Fibroblast of peridontal ligament (primary cell): ENCODE measurements around the gene MYO18A.
"Not testable (repeated sequence)": the region's sequence is repeated elsewhere in the genome, so short reads cannot be mapped to it uniquely, and the experiment has no call there.

Source experiments
- DNase-seq: peaks from one replicate; pipeline ENCODE4 v3.0.0-alpha.2; 2010; ENCODE audit errors: extremely low read depth

Gene MYO18A

DNA sequence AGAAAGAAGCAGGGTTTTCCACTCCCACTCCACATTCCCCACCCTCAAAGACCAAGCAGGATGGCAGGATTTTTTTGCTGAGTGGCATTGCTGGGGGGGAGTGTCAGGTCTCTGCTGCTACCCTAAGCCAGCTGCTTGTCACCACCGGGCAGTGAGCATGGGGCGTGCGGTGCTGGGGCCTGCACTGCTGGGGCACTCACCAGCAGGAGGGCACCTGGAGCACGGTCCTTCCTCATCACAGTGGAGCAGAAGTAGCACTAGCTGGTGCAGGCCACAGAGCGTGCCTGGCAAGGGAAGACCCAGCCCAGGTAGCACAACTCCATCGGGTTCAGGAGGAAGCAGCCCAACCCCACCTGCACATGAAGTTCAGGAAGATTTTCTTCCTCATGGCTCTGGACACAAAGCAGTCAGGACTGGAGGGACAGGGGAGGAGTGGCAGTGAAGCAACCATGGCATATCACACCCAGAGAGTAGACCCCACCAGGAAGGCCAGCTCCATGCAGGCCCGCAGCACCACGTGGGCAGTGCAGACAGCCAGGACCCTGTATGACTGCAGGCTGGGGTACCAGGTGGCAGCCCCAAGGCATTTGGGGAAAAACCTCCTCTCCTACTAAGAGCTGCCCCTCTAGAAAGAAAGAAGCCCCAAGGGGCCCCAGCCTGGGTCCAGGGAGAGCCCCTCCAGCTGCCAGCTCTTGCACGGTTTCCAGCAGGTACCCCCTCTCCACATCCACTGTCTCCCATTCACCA, 16.7 kb upstream of the MYO18A start:
- no peak for DNase-seq

DNA sequence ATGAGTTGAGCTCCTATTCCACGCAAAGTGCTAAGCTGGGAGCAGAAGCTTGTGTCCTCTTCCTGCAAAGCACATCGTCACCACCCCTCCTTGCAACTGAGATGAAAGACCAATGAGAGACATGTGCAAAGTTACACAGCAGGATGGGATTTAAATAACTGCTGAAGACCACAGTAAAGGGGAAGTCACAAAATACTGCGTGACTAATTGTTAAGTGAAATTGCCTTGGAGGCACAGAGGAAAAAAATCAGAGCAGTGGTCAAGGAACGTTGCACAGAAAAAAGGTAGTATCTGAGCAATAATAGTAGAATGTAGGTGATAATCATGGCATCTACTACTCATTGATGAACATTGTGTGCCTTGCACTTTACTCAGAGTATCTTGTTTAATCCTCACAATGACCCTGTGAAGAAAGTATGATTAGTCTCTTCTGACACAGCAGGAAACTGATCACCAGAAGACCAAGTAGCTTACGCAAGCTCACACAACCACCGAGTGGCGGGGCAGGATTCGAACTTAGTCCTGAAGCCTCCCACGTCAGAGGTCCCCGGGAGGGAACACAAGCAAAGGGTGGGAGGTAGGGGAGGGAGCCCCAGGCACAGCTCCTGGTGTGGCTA, 15.4 kb upstream of the MYO18A start:
- no peak for DNase-seq

DNA sequence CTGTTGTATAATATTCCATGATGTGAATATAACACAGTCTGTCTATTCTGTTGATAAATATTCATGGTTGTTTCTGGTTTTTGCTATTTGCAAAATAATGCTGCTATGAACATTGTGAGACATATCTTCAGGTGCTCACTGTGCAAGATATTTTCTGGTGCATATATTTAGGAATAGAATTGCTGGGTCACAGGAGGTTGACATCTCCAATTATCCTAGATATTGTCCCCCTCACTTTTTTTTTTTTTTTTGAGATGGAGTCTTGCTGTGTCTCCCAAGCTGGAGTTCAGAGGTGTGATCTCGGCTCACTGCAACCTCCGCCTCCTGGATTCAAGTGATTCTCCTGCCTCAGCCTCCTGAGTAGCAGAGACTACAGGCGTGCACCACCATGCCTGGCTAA, 14.5 kb upstream of the MYO18A start:
- no peak for DNase-seq

DNA sequence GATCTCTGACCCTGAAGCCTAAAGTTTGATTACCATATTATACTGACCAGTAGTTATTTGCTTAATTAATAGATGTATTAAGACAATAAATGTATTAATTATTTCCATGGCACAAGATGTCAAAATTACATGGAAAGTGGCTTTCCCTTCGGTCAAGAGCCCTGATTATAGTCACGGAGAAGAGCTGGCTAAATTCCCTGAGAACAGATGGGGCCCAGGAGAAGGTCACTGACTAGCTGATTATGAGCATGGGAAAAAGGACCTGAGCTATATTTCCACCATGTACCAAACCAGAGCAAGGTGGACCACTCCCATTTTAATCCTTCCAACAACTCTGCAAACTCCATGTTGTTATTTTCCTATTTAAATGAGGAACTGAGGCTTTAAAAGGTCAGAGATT, 12.9 kb upstream of the MYO18A start:
- DNase-seq: no peak

DNA sequence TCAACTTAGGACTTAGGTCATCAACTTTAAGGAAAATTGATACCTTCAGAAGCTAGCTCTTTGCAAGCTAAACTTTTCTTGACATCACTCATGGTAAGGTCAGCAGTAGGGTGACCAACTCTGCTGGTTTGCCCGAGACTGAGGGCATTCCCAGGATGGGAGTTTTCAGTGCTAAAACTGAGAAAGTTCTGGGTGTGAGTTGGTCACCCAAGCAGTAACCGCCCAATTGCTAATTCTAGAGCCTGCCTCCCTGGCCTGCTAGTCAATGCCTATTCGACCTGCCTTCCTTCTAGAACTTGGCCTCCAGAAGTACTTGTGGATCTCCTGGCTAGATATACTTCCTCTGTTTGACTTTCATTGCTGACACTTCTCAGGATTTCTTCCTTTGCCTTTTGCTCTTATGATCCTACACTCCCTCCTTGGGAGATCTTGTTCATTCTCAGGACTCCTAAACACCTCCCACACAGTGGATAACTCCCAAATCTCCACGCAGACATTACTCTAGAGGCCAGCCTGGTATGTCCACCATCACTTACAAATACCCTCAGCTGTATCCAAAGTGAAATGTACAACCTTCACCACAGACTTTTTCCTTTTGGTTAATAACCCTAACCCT, 10.5 kb upstream of the MYO18A start:
- no peak for DNase-seq

DNA sequence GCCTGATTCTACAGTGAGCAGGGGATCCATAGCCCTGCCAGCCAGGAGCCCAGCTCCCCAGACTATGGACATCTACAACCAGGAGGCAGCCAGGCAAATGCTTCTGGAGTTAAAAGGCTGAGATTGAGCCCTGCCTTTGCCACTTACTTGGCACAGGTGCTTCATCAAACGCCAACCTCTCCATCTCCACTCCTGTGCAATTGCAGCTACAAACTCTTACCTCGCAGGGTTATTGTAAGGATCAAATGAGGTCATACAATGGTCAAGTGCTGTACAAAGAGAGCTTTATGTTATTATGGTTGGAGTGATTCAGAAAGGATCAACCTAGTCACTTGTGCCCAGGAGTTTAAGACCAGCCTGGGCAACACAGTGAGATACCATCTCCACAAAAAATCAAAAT, 9.8 kb upstream of the MYO18A start:
- no peak for DNase-seq

DNA sequence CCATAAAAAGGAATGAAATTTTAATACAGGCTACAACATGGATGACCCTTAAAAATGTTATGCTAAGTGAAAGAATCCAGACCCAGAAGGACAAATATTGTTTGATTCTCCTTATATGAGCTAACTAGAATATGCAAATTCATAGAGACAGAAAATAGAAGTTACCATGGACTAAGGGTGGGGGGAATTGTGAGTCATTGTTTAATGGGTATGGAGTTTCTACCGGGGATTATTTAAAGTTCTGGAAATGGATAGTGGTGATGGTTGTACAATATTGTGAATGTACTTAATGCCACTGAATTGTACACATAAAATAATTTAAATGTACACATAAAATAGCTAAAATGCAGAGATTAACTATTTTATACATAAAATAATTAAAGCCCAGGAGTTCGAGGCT, 9.2 kb upstream of the MYO18A start:
- no peak for DNase-seq

DNA sequence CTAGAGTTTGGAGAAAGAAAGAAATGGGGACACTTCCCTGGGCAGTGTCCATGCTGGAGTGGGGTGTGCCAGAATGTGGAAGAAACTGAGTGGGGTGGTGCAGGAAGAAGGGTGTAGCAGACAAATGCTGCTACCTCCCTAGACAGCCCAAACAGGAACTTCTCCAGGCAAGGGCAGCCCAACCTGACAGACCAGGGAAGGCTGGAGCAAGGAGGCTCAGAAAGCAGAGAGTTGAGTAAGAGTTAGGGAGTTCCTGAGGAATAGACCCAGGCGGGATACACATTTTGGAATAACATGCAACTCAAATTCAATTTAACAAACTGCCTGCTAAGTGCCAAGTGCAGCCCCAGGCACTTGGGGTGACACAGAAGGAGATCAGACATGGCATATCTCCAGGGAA, 1.0 kb upstream of the MYO18A start:
- DNase-seq: no peak

DNA sequence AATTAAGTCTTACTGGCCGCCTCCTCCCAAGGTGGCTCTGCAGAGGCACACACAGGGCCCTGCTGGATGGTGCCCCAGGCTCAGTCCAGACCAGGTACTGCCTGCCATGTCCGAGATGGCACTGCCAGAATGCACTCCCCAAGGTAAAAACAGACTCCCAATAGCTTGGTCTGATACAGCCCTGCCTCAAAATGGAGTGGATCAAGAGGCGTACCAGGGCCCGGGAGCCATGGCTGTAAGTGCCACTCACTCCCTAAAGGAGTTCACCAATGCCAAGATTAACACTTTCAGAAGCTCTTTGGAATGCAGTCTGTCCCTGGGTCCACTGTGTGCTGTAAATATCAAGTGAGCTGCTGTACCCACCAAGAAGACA, 576 bp upstream of the MYO18A start:
- no peak for DNase-seq

DNA sequence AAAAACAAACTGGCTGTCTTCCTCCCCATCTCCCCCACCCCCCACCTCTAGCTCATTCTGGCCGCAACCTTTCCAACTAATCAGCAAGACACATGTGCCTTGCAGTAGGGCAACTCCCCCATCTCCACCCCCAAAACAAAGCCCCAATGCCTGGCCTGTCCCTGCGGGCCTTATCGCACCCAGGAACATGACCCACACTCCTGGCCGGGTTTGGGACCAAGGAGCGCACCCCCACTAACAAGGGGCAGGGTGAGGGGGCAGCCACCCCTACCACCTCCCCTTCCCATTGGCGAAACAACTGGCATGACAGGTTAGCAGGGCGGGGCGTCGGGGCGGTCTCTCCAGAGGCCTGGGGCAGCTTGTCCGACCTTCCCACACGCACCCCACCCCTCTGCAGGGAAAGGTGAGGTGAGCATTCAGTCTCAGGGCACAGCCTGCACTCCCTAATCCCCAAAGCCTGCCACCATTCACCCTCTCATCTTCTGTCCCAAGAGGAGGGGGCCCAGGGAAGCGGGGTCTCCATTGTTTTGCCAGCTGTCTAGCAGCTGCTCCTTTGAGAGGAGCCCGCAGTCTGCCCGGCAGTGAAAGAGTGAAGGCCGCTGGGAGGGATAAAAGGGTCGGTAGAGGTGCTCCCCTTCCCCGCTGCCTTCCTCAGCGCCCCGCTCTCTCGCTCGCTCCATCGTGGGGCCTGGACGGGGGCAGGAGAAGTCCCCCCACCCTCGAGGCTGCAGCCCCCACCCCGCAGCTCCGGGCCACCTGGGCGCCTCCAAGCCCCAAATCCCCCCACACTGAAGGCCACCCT, 765 bp downstream of the MYO18A start:
- DNase-seq: no peak

DNA sequence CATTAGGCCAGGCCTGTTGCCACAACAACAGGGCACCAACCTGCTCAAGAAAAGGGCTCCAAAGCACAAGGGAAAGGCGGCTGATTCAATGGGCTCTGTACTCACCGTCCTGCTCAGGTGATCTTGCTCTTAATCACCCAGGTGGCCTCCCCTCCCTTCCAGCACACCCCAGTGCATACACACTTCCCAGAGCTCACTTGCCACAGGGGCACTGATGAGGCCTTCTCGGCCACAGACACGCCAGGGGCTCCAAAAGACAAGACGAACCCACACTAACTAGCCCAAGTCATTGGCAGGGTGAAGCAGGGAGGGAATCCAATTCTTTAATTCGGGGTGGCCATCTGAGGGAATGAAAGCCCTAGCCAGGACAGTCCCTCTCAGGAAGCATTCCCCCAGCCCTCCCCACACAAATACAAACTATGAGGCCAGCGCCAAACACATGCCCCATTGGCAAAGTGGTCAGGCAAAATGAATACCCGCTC, 1.4 kb downstream of the MYO18A start:
- no peak for DNase-seq

DNA sequence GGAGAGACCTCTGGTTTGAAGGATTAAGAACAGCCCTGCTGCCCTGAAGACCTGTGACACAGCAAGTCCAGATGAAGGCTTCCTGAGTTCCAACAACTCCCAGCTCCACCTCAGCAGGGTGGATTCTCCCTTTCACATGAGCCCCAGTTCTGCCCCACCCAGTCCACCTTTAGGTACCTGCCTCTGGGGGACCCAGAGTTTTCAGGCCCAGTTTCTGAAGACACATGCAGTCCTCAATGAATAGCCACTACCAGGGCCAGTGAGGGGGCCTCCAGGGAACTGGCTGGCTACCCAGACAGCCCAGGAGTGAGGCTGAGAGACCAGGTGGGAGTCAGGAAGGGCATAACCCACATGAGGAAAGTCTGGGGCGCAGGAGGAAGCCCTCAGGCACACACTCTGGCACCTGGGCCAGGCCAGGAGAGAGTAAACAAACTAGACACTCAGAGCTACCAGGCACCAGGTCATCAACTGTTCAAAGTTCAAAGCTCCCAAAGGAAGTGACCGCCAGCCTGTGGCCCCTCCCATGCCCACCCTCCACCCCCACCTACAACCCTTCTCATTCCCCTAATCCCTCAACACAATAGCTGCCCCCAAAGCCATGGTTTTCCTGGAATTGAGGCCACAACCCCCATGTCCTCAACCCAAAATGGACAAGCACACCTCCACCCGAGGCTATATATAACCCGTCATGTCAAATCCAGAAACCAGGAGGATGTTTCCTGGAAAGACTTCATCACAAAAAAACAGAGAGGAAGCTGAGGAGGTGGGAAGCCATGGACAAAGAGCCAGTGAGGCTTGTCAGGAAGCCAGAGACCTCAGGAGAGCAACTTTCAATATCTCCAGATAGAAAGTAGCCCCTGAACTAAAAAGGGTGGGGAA, 2.1 kb downstream of the MYO18A start:
- DNase-seq: no peak

DNA sequence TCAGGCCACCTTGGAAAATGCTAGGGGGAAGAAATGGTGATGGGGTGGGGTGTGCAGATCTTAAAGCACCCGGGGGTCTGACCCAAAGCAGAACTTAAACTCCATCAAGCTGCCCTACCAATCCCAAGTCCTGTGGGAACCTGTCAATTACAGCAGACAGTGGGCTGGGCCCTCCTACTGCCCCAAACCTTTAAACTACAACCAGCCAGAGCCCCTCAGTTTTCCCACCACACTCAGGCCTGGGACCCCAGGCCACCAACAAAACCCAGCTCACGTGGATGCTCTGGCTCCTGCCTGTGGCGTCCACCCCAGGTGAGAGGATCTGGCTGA, 2.7 kb downstream of the MYO18A start:
- no peak for DNase-seq

DNA sequence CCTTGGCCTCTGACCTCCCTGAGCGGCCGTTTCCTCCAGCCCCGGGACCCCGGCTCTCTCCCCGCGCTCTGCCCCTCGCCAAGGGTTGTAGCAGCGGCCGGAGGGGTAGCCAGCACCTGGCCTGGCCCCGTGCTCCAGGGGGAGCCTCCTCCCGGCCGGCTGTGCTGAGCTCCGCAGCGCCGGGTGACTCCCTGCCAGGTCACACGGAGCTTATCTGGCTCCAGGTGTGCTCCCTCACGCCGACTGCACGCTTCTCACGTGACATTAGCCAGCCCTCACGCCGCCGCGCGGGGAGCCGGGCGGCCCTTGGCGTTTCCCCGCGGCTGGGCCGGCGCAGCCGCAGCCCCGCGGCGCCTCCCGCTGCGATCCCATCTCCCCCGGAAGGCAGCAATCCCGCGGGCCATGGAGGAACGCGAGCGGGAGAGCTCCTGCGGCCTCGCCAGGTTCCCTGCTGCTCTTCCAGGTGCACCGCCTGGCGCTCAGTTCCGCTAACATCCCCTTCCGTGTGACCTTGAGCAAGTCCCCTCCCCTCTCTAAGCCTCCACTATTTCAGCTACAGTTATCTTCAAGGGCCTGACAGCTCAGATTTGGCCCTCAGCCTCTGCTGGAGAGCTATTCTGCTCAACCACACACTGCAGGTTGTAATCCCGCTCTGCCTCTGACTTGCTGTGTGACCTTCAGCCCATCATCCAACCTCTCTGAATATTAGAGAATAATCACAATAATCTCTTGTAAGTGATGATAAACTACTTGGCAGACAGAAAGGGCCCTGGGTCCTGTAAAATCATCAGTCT, 3.4 kb downstream of the MYO18A start:
- peak; percentile 17 for DNase-seq

DNA sequence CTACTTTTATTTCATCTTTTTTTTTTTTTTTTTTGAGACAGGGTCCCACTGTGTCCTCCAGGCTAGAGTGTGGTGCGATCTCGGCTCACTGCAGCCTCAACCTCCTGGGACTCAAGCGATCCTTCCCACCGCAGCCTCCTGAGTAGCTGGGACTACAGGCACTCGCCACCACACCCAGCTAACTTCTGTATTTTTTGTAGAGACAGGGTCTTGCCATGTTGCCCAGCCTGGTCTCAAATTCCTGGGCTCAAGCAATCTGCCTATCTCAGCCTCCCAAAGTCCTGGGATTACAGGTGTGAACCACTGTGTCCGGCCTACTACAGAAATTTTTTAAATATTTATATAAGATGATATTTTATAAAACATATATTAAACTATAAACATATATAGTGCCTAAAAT, 4.8 kb downstream of the MYO18A start:
- DNase-seq: no peak

DNA sequence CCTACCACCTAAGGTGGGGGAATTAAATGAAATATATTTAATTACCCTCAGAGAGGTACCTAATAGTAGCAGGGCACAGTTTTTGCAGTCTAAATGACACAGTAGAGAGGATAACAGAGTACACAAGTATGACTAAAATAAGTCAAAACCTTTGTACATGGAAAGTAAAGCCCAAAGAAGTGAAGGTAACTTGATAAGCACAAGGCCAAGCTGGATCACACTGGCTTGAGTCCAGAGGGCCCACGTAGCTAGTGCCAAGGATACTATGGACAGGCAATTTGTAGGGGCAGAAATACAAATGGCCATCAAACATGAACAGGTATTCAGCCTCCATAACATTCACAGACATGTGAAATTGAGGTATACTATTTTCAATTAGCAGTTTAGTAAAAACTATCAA, 7.6 kb downstream of the MYO18A start:
- no peak for DNase-seq

DNA sequence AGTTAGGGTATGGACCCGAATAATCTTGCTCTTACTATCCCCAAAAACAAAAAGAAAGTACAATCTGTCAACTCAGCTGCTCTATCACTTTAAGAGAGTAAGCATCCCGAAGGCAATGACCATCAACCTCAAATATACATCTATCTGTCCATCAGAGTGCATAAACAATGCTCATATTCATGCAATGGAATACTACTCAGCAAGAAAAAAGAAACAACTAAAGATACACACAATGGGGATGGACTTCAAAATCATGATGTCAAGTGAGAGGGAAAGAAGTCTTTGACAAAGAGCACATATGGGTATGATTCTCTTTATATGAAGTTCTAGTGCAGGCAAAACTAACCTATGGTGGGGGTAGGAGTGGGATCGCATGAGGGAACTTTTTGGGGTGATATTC, 9.5 kb downstream of the MYO18A start:
- no peak for DNase-seq

DNA sequence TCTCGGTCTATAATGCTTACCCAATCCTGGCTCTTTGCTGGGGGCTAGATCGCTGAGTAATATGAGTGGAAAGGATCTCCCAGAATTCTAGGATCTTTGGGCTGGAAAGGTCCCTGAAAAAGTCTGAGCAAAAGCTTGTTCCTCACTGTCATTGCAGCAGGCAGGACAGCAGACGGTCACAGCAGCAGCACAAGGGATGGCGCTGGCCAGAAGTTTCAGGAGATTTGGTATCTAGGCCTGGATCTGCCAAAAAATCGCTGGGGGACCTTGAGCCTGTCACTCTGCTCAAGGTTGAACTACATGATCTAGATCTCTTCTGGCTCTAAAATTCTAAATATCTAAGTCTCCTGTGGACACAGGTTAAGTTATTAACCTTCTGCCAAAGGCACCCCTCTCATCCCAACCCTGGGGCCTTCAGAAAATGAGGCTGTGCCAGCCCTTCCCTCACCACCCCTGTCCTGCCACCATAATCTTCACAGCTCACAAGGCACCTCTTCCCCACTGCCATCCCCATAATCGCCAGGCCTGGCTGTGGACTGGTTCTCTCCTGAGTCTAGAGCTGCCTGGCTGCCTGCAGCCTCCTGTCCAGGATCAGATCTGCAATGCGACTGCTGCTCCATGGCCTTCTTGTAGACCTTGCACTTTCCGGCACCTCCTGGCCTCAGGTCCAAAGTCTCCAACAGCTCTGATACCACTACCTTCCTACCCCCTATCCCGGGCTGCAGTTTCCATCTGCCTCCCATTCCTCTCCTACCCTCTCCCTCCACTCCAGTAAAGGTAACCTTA, 10.2 kb downstream of the MYO18A start:
- DNase-seq: no peak

DNA sequence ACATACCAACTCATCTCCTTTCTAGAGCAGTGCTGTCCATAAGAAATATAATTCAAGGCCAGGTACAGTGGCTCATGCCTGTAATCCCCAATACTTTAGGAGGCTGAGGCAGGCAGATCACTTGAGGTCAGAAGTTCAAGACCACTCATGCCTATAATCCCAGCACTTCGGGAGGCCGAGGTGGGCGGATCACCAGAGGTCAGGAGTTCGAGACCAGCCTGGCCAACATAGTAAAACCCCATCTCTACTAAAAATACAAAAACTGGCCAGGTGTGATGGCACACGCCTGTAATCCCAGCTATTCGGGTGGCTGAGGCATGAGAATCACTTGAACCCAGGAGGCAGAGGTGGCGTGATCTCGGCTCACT, 11.5 kb downstream of the MYO18A start:
- DNase-seq: not testable (repeated sequence)
